Measurements from ENCODE around the gene NR2F1-AS1. TPM values are rescaled to one million over a fixed set of nuclear protein-coding genes. Genes with fewer than 3 reads are reported as not detected.

Gene NR2F1-AS1
- total RNA-seq, 2 donors from 2014 or later = 1.4 to 3.3 TPM

GRCh38 chr5:93575461-93576414, 5.3 kb downstream of the NR2F1-AS1 start:
- peaks cover 33% of the 10 kb centered on the region for H3K4me1 Mint-ChIP-seq
- peaks cover 100% of the 10 kb centered on the region for H3K27me3 Mint-ChIP-seq (ENCODE audit: insufficient read depth)

DNA sequence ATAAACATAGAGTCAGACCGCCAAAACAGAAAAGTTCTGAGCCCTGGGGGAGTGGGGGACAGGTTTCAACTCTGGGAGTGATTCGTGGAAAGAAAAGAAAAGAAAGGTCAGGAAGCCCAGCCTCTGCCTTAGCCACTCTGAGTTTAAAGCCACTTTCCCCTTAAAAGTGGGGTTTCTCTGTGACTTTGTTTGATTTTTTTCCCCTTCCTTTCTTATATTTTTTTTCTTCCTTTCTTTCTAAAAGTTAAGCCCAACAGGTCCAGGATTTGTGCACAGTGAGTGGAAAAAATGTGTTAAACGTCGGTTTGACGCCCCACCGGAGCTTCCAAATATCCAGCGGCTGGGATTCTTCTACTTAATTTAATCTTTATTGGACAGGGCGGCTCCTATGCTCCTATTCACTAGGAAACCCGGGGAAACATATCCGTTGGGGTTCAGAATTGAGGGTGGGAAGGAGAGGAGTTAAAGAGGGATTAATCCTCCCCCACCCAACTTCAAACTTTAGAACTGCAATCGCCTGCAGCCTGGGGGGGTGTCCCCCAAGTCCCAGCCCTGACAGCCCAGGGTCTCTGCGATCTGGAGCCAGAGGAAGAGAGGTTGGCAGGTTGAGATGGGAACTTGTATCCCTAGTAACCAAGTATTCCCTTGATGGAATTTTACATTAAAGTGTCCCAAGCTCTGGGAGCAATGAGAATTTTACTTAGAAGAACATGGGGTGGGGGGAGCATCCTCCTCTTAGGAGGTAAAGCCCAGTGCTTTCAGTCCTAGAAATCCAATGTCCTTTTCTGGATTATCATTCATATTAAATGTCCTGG, 6.3 kb downstream of the NR2F1-AS1 start:
- Histone ChIP-seq H3K4me1 (ENCODE audit: control insufficient read depth, insufficient read depth, low read length) (no peaks in the 10 kb centered on the region), H3K27ac (ENCODE audit: low read depth, low read length) (peak overlapping the region; percentile 3), H3K9ac (ENCODE audit: extremely low read depth, low read length, poor library complexity, severe bottlenecking) (no peak overlapping the region), H3K4me3 (ENCODE audit: low read length) (no peak overlapping the region), H3K36me3 (ENCODE audit: control insufficient read depth, insufficient read depth, low read length) (no peaks in the 10 kb centered on the region), H3K9me3 (ENCODE audit: control insufficient read depth, low read length) (no peaks in the 10 kb centered on the region), H3K27me3 (ENCODE audit: control insufficient read depth, insufficient read depth, low read length, poor library complexity, severe bottlenecking) (peaks cover 100% of the 10 kb centered on the region)
- Mint-ChIP-seq H3K4me1 (peaks cover 28% of the 10 kb centered on the region), H3K27me3 (ENCODE audit: insufficient read depth) (peaks cover 99% of the 10 kb centered on the region), H3K36me3 (ENCODE audit: low read depth) (no peaks in the 10 kb centered on the region), H3K9me3 (no peaks in the 10 kb centered on the region), H3K27ac (no peak overlapping the region), H3K4me3 (no peak overlapping the region)
- no peak for DNase-seq
- WGBS, 2 experiments (ENCODE audit: insufficient coverage in 1 of 2, insufficient read length in 1 of 2) = 8% methylated on average over 10 of the region's 12 CpGs; no CpG with 5 or more reads in 1 of the 2 experiments
- TF ChIP-seq, protein P1, sequence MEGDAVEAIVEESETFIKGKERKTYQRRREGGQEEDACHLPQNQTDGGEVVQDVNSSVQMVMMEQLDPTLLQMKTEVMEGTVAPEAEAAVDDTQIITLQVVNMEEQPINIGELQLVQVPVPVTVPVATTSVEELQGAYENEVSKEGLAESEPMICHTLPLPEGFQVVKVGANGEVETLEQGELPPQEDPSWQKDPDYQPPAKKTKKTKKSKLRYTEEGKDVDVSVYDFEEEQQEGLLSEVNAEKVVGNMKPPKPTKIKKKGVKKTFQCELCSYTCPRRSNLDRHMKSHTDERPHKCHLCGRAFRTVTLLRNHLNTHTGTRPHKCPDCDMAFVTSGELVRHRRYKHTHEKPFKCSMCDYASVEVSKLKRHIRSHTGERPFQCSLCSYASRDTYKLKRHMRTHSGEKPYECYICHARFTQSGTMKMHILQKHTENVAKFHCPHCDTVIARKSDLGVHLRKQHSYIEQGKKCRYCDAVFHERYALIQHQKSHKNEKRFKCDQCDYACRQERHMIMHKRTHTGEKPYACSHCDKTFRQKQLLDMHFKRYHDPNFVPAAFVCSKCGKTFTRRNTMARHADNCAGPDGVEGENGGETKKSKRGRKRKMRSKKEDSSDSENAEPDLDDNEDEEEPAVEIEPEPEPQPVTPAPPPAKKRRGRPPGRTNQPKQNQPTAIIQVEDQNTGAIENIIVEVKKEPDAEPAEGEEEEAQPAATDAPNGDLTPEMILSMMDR (conservative IDR thresholded peaks at IDR 0.05) = no peak

More at GRCh38 chr5:93575461-93576414, 5.3 kb downstream of the NR2F1-AS1 start:
- no peak overlapping the region for H3K27ac ChIP-seq (ENCODE audit: low read depth, low read length)
- H3K9ac ChIP-seq (ENCODE audit: extremely low read depth, low read length, poor library complexity, severe bottlenecking) = no peak overlapping the region
- H3K4me3 ChIP-seq (ENCODE audit: low read length) = no peak overlapping the region
- H3K4me3 Mint-ChIP-seq = no peak overlapping the region
- DNase-seq = no peak
- peaks cover 100% of the 10 kb centered on the region for H3K27me3 ChIP-seq (ENCODE audit: control insufficient read depth, insufficient read depth, low read length, poor library complexity, severe bottlenecking)
- WGBS, 2 experiments (ENCODE audit: insufficient coverage in 1 of 2, insufficient read length in 1 of 2) = 25 to 63% methylated on average over 1 to 3 of the region's 6 CpGs
- H3K36me3 Mint-ChIP-seq (ENCODE audit: low read depth) = no peaks in the 10 kb centered on the region
- TF ChIP-seq, protein P1 (conservative IDR thresholded peaks at IDR 0.05) = no peak
- H3K36me3 ChIP-seq (ENCODE audit: control insufficient read depth, insufficient read depth, low read length) = no peaks in the 10 kb centered on the region
- H3K9me3 Mint-ChIP-seq = no peaks in the 10 kb centered on the region
- no peaks in the 10 kb centered on the region for H3K9me3 ChIP-seq (ENCODE audit: control insufficient read depth, low read length)
- H3K4me1 ChIP-seq (ENCODE audit: control insufficient read depth, insufficient read depth, low read length) = no peaks in the 10 kb centered on the region
- no peak overlapping the region for H3K27ac Mint-ChIP-seq

Data from endodermal cell (in vitro differentiated cells).